Measurements from ENCODE around the gene LRRN1.

DNA sequence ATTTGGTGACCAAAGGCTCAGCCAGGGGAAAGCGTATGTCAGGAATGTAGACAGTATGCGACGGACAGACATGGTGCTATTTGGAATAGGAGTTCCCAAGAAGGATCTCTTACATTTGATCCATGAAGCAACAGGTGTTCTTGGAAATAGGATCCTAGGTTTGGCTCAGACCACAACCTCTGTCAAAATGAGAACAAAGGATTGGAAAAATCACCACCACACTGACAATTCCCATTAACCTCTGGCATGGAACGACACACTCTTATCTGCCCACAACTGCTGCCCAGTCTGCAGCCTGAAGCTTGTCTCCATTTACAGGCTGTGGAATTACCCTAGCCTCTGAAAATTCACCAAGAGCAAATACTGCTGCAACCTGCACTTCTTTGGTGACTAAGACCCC, 33.6 kb upstream of the LRRN1 start:
- TF ChIP-seq, protein P1, sequence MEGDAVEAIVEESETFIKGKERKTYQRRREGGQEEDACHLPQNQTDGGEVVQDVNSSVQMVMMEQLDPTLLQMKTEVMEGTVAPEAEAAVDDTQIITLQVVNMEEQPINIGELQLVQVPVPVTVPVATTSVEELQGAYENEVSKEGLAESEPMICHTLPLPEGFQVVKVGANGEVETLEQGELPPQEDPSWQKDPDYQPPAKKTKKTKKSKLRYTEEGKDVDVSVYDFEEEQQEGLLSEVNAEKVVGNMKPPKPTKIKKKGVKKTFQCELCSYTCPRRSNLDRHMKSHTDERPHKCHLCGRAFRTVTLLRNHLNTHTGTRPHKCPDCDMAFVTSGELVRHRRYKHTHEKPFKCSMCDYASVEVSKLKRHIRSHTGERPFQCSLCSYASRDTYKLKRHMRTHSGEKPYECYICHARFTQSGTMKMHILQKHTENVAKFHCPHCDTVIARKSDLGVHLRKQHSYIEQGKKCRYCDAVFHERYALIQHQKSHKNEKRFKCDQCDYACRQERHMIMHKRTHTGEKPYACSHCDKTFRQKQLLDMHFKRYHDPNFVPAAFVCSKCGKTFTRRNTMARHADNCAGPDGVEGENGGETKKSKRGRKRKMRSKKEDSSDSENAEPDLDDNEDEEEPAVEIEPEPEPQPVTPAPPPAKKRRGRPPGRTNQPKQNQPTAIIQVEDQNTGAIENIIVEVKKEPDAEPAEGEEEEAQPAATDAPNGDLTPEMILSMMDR (IDR thresholded peaks at IDR 0.05; ENCODE audit: low read depth, low read length): no peak
- no peak for TF ChIP-seq EZH2phosphoT487 (IDR thresholded peaks at IDR 0.05; ENCODE audit: low read depth)
